Stimulated activated CD4-positive, alpha-beta T cell treated with anti-CD3 and anti-CD28 coated beads, Interleukin-12 subunit alpha, Interleukin-12 subunit beta, amount 100 ng/mL, for 24 hours (primary cell): ENCODE measurements around the gene BBX.

Experiments used
- DNase-seq, 2 experiments: peaks; one replicate each; pipeline ENCODE4 v3.0.0-alpha.2; 2020; ENCODE audit warnings: low read depth in 2 of 2

The BBX gene

DNA sequence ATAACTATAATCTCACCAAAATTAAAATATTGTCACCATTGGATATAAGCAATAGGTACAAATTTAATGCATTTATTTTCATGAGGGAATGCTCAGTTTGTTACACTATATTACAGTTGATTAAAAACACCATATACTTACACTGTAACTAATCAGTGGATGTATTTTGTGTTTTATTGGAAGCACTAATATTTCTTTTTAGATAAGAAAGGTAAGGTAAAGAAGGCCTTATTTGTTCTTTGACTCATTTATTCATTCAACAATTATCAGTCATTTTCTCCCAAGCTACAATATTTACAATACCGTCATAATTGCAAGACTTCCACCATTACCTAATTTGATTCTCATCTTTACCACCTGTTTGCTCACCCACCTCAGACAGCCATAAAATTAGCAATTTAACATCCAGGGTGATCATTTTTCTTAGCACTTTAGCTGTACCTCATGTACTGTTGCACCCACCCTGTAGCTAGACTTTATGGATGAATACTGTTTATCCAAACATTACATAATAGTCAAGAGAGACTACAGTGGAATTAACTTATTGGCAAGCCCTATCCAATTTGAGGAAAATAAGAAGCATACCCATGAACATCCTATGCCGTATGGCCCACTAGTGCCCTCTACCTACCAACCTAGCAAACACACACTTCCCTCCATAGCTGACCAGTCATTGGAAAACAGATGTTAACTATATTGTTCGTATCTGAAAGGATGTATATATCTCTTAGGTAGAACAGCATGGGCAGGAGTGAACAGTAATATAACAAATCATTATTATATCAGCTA lies 229.6 kb downstream of the BBX start:
- no peak for DNase-seq

DNA sequence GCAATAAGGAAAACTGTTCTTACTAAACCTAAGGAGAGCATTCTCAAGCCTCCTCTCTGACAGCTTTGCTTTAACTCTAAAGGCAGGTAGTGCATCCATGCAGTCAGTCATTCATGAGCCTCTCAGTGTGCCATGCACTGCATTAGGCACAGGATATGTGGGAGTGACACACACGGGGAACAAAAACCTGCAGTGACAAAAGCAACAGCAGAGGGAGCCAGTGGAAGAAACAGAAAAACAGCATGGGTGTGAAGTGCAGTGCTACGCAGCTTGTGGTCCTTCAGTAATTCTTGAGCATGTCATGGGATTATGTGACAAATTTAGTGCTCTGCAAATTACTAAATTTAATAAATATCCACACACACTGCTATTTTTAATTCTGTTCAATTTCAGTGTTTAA lies 230.7 kb downstream of the BBX start:
- peak in 1 of 2 experiments; percentile 4 for DNase-seq

DNA sequence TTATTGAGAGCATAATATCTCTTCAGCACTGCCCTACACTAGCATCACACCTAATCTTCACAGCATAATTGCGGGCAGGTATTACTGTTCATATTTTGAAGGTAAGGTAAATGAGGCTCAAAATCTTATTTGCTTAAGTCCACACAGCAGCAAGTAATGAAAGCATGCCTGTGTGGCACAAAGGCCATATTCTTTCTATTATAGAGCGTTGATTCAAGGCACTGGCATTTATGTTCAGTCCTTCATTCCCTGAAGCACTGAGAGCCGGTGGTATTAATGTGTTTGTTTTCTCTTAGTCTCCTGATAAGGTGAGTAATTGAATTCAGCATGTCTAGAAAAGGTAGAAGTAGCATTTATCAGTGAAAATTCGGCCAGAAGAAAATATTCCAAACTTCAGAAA lies 231.2 kb downstream of the BBX start:
- DNase-seq, result no peak

DNA sequence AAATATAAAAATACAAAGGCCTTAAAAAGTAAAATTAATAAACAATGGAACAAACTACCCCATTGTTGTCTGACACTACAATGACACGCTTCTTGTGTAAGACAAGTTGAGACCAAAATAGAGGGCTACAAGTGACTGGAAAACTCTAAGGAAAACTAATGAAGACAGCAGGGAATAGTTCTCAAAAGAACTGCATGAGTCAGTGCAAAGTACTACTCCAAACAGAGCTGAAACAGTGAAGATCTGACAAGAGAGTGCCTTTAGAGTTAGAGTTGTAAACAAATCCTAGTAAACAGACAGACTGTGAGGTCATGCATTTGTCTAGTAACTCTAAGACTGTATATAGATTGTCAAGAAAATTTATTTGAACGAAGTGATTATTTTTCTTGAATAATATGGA lies 233.9 kb downstream of the BBX start:
- DNase-seq, result no peak

DNA sequence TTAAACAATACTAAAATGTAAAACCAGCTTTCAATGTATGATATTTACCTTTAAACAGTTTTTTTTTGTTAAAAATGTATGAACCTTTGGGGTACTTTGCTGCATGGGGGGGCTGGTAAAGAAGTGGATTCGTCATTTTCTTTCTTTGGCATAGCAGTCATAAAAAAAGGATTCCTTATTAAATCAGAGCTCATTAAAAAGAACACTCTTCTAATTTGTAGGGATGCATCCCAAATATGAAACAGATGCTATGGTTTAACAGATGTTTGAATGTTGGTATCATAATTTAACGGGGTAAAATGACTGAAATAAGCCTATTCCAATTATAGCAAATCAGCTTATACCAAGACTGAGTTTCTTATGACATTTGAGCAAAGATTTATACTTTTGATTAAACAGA lies 234.4 kb downstream of the BBX start:
- DNase-seq, result no peak

DNA sequence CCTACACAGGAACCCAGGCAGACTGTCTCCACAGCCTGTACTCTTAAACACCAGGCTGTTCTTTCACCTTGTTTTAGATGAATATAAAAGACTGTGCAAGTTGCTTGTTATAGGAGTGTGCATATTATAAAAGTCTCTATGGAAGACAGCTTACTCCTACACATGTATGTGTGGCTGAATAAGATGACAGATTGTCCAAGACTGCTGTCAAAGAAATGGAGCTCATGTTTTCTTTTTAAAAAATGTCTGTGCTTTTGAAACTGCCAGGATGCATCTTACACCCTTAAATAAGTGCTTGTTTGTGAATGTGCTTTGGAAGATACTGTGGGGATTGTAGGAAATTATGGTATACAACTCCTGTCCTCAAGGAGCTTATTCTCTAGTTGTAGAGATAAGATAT lies 237.4 kb downstream of the BBX start:
- no peak for DNase-seq

DNA sequence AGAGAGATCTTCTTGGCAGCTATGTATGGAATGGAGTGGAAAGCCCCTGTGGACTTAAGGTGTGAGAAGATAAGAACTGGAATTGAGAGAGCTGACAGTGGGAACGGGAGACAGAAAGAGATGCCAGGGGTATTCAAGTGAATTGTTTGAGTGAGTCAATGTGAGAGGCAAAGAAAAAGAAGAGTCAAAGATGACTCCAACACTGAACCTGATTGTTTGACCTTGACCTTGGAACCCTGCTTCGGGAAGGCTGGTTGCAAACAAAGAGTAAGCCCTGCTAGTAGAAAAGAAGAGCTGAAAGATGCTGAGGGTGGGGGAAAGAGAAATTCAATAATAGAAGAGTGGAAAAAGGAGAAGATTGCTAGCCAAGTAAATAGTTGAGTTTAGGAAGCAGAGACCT lies 238.6 kb downstream of the BBX start:
- no peak for DNase-seq

DNA sequence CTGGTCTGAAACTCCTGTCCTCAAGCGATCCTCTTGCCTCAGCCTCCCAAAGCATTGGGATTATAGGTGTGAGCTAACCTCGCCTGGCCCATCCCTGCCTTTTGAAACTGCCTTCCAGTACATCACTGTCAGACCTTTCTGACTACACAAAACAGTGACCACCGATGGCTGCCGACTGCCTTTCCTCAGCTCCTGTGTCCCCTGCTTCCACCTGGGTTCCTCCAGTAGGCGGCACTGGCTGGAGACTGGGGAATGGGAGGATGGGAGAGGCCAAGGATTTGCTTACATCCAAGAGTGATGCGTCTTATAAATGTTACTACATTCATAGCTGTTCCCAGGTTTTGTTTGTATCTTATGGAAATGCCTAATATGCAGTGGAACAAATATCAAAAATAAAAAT lies 242.8 kb downstream of the BBX start:
- no peak for DNase-seq

DNA sequence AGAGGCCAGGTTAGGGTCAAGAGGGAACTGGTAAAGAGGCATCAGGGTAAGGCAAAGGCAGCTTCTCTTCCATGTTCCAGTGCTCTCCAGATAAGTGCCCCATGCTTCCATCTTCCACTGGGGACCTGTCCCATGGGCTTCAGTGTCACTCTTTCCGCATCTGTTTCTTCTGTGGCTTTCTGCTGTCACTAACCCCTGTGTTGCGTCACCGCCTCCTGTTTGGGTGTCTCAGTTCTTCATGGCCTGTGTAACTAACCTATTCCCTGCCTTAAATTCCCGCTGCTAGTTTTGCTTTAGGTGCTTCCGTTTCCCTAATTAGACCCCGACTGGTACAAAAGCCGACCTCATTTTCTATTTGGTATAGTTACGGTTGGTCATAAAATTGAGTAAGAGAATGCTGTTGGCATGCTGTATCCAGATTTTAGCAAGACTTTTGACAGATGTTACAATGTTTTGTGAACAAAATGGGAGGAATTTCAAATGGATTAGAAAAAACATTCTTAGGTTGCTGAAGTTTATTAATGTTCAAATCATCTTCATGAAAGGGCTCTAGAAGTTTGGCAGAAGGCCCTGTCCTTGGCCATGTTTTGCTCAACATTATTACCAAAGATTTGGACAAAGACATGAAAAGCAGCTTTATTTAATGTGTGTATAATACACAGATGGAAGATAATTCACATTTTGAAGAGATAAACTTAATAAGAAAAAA lies 245.3 kb downstream of the BBX start:
- DNase-seq, result no peak

DNA sequence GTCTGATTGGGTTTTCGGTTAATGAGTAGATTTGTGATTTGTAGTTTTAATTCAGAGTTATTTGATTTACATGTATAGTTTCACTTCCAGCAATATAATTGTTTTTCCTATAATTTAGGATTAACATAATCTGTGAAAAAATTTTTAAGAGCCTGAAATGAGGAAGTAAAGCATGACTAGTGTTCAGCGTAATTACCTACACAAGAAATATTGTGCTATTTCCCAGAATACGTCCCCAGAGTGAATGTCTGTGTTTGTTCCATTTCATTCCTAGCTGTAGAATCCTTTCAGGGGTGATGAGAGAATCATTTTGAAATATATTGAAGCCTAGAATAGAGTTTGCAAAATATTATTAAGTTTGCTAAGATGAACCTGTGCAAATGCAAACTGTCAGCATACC lies 247.1 kb downstream of the BBX start:
- no peak for DNase-seq

DNA sequence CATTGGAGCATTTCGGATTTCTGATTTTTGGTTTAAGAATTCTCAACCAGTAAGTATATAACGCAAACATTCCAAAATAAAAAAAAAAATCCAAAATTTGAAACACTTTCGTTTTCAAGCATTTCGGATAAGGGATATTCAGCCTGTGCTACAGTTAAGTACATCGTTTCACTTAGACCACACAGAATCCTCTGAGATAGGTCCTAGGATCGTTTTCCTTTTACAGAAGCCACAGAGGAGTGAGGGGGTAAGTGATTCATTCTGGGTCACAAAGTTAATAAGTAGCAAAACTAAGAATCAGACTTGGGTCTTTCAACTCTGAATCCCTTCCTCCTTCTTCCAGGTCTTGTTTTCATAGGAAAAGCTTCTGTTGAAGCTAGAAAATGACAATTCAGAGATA lies 249.3 kb downstream of the BBX start:
- no peak for DNase-seq

DNA sequence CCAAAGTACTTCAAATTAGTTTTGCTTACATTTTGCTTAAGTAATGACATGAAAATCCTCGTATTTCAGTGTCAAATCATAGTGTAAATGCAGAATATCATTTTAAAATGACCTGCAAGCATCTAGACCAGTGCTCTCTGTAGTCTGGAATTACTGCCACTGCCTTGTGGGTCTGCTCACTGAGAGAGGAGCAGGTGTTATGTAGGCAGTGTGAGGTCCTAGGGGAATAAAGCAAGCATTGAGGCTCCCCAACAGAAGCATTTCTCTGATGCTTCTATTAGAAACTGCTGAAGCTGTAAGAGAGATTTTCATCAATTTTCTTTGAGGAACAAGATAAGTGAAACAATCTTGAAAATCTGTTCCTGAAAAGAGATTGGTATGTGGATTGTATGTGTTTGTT lies 253.2 kb downstream of the BBX start:
- DNase-seq, result no peak

DNA sequence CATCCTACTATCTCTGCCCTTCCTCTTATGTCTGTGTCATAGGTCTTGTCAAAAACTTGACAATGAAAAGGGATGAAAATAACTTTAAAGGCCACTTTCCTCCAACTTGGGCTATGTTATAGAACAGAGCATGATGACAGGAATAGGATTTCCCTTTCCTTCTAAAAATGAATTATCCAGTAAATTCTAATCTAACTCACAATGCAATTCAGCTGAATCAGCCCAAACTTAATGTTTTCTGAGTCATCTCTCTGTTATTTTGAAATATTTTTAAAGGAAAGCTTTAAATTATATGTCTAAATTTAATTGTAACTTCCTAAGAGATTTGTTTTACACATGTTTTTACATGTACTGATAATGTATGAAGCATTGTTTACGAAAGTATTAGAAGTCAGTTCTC lies 258.5 kb downstream of the BBX start:
- no peak for DNase-seq

DNA sequence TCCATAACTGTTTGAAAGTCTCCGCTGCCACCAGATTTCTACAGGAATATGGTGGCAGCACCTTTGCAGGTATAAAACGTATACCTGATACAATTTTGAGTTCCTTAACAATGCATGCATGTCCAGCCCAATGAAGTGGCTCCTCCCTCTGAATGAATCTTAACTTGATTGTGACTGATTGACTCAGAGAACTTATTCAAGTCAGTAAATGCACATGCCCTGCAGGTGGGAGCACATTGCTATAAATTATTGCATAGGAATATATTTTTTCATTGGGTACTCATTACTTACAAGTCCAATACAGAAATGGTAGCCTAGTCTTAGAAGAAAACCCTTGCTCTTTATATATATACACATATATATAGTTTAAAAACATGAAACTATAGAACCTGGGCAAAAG lies 259.3 kb downstream of the BBX start:
- no peak for DNase-seq

DNA sequence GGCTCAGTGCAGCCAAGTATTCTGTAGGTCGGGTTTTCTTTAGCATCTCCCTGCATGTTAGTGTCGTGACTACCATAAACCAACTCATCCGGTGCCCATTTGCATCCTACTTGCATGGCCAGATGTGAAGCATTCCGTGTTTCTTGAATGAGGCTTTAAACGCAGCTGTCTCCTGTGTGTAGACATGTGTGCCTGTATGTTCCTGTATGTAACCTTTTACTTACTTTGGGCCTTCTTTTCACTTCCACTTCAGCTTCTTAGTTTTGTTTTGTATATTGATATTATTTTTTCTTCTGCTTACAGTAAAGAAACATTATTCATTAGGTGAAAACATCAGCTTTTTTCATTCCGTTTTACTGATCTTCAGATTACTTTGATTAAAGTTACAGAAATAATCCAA lies 267.9 kb downstream of the BBX start:
- no peak for DNase-seq

DNA sequence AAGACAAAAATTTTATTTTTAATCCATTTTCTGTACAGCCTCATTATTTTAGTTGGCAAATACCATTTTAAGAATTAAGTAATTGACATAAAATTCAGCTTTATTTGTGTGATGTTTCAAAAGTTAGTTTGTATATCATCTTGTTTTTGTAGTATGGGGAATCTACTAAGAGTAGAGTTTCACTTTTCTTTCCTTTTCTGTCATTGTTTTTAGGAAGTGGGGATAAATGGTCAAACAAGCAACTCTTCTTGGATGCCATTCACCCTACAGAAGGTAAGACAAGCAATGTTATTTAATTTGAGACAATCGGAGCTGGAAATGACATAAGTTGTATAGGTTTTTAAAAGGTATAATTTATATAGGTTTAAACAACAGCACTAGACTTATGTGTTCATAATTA lies 268.3 kb downstream of the BBX start:
- DNase-seq, result no peak

DNA sequence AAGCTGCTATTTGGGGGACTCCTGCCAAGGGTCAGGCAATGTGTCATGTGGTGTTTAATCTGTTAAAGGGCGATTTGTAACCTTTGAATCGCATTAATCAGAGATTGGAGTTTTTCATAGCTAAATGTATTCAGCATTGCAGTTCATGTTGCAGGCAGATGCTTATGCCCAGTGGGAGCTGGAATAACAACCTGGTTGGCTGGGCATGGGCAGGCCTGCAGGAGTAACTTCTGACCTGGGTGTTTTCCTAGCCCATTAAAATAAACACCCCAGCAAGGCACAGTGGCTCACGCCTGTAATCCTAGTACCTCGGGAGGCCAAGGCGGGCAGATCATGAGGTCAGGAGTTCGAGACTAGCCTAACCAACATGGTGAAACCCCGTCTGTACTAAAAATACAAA lies 268.7 kb downstream of the BBX start:
- no peak for DNase-seq

DNA sequence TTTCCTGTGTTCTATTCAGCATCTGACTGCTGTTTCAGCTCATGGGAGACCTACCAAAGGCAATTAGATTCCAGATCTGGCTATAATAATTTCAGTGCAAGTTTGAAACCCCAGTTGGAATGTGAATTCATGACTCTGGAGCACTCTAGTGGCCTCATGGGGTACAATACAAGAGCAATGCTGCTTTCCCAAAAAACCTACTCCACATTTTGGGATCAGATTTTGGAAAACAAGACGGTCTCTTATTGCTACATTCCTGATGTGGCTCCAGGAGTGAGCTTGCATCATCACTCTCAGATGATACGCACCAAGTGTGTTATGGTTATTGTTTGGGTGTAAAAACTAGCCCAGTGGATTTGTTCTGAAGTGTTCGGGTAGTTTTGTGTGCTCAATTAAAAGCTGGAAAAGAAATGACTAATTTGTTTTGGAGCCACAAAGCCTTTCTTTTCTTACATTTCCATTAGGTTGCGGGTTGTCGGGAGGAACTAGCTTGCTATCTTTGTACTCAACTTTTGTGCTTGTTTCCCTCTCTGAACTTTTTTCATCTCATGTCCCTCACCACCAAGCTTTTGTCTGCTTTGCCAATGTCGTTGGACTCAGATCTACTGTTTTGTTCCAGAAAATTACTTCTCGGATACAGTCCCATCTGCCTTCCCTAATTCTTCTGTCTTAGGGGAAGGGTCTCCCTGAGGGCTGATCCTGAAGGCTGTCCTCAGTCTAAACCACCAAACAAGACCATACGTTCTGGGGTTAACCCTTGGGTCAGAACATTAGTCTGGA lies 272.1 kb downstream of the BBX start:
- no peak for DNase-seq

DNA sequence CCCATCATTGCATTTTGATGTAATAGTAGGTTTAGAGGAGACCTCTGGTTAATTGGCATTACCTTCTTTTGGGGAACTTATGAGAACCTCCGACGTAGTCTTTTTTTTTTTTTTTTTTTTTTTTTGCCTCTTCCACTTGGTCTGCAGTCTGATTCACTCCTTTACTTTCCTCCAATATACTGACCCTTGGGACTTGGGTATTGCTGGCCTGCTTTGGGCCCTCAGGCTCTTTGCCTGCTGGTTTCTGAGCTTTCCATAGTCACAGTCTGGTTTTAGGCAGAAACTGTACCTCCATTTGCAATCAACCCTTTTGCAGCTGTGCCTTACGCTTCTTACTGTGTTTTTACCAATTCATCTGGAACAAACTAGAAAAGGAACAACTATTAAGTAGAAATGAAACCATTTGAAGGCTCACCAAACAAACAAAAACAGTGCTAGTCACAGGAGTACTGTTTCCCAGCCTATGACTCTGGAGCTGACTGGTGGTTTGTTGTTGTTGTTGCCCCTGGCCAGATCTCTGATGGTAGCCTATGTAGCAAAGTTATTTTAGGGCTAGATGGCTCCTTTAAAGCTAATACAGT lies 272.8 kb downstream of the BBX start:
- DNase-seq, result no peak

DNA sequence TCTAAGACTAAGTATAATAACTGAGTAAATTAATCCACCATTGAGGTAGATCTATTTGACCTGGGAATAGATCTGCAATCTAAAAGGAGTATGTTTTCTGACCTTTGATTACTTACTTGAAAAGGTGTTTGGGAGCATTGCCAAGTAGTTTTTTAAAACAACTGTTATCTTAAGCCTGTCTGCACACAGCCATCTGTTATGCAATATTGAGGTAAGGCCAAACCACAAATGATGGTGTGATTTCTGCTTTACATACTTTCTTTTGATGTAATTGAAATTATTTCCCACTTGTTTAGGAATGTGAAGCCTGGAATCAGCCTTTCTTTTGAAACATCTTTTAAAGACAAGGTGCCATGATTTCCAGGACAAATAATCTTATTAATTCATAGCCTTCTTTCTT lies 274.0 kb downstream of the BBX start:
- DNase-seq, result no peak

DNA sequence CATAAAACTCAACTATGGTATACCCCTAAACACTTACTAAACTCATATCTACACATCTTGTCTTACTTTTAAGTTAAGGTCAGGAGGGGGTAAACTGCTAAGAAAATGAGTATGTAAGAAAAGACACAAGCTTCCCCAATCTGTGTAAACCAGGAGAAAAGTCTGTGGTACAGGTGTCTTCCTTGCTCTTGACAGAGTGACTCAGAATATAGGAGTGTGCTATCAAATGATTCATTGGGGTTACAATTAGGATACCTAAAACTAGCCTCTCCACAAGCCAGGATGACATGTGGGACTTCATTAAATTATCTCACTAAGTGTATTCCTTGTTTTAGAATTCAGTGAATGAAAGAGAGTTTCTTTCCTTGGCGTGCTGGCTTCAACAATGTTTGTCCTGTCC lies 274.8 kb downstream of the BBX start:
- DNase-seq, result no peak

DNA sequence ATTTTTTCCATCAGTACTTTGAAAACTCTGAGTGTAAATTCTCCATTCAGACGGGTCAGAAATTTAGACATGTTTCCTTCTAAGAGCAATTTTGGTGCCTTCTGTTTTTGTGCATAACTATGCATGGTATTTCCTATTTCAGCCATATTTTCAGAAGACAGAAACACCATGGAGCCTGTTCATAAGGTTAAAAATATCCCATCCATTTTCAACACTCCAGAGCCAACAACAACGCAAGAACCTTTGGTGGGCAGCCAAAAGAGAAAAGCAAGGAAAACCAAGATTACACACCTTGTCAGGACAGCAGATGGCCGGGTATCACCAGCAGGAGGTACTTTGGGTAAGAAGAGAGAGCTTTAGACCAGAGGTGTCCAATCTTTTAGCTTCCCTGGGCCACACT lies 275.6 kb downstream of the BBX start:
- DNase-seq, result no peak

DNA sequence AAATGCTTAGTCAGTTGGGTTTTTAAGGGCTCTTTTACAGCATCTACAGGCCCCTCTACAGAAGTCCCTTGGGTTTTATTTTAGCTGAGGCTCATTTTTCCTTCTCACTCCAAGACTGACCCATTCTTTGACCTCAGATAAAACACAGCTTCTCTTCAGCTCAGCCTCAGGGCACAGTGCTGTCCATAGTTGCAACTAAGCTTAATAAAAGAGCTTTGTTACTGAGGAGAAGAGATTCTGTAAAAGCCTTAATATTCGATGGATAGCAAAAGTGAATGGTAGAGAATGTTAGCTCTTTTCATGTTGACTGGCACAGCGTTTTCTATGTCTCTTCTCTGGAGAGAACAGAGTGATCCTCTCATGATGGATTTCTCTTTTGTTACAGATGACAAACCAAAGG lies 277.9 kb downstream of the BBX start:
- DNase-seq, result no peak
